NK-92 treated with Interleukin-12 subunit alpha and Interleukin-12 subunit beta, amount 100 ng/mL, for 24 hours (cell line): ENCODE measurements around the gene ZNF558.
"Not testable (repeated sequence)": the region's sequence is repeated elsewhere in the genome, so short reads cannot be mapped to it uniquely, and the experiment has no call there.

Source experiments
- DNase-seq: peaks from one replicate; lab custom pipeline; 2025; lab: John Stamatoyannopoulos, UW

The ZNF558 gene

GRCh38 chr19:8794823-8795222 is 37.3 kb downstream of the ZNF558 start:
- no peak for DNase-seq

DNA sequence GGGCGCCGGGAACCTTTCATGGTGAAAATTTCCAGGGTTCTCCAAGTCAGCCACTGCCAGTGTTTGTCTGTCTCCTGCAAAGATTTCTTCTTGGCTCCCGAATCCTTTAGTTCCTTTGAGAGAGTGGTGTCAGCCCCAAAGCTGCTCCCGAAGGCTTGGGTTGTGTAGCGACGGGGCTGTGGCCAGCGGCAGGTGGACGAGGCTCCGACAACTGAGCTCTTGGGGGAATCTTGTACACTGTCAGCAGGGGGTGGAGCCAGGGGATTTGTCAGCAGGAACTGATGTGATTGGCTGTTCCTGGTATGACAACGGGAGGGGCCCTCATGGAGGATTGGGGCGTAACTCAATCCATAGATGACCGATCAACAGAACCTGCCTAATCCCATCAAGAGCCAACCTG is 58.5 kb downstream of the ZNF558 start:
- DNase-seq, result not testable (repeated sequence)

DNA sequence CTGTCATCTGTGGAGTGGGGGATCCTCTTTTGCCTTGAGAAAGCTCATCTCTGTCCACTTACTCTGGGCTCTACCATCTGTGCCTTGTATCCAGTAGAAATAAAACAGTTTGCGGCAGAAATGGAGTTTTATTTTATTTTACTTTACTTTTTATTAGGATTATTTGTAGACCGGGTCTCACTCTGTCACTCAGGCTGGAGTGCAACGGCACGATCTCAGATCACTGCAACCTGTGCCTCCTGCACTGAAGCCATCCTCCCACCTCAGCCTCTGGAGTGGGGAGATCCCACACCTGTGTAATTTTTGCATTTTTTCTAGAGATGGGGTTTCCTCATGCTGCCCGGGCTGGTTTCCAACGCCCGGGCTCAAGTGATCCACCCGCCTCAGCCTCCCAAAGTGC is 62.8 kb downstream of the ZNF558 start:
- not testable (repeated sequence) for DNase-seq

DNA sequence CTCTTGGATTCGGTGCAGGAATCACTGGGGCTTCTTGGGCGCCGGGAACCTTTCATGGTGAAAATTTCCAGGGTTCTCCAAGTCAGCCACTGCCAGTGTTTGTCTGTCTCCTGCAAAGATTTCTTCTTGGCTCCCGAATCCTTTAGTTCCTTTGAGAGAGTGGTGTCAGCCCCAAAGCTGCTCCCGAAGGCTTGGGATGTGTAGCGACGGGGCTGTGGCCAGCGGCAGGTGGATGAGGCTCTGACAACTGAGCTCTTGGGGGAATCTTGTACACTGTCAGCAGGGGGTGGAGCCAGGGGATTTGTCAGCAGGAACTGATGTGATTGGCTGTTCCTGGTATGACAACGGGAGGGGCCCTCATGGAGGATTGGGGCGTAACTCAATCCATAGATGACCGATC is 64.8 kb downstream of the ZNF558 start:
- not testable (repeated sequence) for DNase-seq
